ENCODE data around the gene BAIAP2L1.

The BAIAP2L1 gene

DNA sequence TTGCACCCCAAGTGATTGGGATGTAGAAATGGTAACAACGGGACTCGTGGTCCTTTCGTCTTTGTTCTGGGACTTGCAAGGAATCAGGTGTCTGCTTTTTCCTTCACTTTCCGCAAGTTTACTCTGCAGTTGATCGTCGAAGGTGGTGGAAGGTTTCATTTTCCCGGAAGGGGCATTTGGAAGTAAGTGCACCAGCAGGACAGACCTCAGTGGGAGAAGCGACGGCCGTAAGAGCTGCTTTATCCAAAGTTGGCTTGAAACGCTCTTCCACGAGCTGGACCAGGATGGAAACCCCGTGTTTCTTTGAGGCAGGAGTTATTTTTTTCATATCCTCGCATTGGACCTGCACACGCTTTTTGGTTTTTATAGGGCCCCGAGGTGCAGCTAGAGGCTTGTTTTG, 118.2 kb downstream of the BAIAP2L1 start:
- no peak for DNase-seq (ENCODE audit: low spot score)
- TF ChIP-seq, protein P1, sequence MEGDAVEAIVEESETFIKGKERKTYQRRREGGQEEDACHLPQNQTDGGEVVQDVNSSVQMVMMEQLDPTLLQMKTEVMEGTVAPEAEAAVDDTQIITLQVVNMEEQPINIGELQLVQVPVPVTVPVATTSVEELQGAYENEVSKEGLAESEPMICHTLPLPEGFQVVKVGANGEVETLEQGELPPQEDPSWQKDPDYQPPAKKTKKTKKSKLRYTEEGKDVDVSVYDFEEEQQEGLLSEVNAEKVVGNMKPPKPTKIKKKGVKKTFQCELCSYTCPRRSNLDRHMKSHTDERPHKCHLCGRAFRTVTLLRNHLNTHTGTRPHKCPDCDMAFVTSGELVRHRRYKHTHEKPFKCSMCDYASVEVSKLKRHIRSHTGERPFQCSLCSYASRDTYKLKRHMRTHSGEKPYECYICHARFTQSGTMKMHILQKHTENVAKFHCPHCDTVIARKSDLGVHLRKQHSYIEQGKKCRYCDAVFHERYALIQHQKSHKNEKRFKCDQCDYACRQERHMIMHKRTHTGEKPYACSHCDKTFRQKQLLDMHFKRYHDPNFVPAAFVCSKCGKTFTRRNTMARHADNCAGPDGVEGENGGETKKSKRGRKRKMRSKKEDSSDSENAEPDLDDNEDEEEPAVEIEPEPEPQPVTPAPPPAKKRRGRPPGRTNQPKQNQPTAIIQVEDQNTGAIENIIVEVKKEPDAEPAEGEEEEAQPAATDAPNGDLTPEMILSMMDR (IDR thresholded peaks at IDR 0.05; ENCODE audit: extremely low read depth, missing control alignments), result no peak

DNA sequence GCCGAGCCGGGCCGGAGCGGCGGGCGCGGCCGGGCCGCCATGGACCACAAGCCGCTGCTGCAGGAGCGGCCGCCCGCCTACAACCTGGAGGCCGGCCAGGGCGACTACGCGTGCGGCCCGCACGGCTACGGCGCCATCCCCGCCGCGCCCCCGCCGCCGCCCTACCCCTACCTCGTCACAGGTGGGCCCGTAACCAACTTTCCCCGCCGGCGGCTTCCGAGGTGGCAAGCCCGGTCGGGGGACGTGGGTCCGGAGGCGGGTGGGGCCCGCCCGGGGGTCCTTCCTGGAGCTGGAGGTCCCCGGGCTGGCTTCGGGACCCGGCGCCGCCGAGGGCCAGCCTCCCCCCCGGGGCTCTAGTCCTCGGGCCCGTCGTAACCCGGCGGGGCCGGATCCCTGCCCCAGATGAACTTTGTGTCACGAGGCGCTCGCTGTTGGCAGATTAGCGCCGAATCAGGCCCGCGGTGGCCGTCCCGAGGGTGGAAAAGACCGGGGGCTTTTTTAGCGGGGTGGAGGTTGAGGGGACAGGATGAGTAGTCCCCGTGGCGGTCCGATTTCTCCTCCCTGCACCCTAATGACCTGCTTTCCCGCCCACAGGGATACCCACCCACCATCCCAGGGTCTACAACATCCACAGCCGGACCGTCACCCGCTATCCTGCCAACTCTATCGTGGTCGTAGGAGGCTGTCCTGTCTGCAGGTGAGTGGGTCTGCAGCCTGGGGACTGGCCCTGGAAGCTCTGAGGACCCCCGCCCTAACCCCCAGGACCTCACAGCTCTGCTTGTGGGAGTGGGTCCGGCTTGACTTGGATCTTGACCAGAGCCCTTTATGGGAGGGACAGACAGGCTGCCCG, 118.9 kb downstream of the BAIAP2L1 start:
- TF ChIP-seq, protein P1 (IDR thresholded peaks at IDR 0.05; ENCODE audit: extremely low read depth, missing control alignments), result no peak

DNA sequence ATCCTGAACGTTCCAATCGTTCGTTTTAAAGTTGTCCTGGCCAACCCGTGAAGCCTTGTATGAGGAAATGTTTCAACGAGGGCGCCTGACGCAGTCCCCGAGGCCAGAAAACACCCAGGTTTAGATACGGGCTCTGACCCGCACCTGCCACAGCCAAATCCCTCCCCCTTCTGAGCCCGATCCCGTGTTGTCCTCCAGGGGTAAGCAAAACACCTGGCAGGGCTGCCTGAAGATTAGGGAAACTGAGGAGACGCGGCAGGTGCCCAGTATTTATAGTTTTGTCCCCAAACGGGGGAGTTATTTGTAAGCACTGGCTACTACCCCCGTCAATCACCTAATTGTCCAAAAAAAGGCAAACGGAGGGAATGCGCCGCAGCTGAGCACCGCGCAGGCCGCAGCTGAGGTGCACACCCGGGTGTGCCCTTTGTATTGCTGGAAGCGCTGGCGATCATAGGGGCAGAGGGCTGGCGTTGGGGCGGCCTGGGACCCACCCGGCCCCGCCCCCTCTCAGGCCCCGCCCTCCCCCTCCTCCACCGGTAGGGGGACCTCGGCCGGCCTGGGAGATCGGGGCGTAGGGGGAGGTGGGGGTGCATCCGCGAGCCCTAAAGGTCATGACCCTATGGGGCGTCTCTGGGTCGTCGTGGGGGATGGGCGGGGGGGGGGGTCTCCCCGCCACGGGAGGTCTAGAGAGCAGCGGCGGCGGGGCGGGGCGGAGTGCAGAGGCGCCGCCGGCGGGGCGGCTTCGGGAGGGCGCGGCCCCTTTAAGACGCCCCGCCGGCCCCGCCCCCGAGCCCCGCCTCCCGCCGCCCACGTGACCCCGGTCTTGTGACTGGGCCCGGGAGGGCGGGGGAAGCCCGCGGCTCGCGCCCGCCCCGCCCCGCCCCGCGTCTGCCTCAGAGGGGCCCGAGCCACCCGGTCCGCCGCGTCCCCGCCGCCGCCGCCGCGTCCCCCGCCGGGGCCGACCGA, 119.8 kb downstream of the BAIAP2L1 start, which contains the start of gene BRI3:
Gene BRI3, plus strand, starts transcription at position 896 of the 966 bp plus-strand sequence. CDS start 110 bp downstream, outside the sequence.
- TF ChIP-seq, protein P1 (IDR thresholded peaks at IDR 0.05; ENCODE audit: extremely low read depth, missing control alignments), result no peak
- peak; percentile 99 for DNase-seq (ENCODE audit: low spot score)

More for the DNA sequence above, 118.9 kb downstream of the BAIAP2L1 start:
- DNase-seq (ENCODE audit: low spot score), result peak; percentile 47

DNA sequence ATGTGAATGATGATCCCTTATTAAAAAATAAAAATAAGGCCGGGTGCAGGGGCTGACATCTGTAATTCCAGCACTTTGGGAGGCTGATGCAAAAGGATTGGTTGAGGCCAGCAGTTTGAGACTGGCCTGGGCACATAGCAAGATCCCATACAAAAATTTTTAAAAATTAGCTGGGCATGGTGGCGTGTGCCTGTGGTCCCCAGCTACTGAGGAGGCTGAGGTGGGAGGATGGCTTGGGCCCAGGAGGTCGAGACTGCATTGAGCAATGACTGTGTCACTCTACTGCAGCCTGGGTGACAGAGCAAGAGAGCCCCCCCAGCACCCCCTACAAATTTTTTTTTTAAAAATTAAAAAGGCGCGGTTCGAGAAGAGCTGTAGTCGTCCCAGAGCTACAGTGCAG, 120.6 kb downstream of the BAIAP2L1 start:
- DNase-seq (ENCODE audit: low spot score), result no peak
- TF ChIP-seq, protein P1 (IDR thresholded peaks at IDR 0.05; ENCODE audit: extremely low read depth, missing control alignments), result no peak

DNA sequence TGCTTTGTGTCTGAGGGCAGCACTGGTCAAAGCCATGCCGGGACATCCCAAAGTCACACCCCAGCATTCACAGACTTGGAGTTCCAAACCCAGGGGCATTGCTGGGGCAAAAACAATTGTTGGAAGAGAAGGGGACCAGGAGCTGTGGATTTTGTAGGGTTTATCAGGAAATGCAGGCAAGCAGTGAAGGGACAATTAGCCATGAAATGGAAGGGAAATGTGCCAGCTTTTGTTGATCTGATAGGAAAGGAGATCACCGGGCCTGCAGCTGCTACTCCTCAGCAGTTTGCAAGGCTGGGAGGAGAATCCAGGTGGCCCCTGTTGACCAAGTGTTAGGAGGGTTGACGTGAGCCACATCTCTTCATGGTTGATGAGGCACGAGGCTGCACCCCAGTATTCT, 122.0 kb downstream of the BAIAP2L1 start:
- TF ChIP-seq, protein P1 (IDR thresholded peaks at IDR 0.05; ENCODE audit: extremely low read depth, missing control alignments), result no peak
- DNase-seq (ENCODE audit: low spot score), result no peak

DNA sequence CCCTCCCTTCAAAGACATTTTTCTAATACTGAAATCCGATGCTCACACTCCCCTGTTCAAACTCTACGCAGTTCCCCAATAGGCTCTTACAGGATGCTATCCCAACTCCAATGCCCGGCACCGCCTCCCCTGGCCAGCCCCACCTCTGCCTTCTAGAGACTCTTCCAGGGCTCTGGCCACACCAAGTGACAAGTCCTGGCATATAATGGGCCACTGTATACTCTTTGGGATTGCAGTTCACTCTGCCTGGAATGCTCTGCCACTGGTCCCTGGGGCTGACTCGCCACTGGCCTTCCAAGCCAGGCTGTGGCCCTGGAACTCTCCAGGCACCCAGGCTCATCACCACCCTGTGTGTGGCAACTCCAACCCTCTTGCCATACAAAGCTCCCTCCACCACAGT, 122.5 kb downstream of the BAIAP2L1 start:
- no peak for DNase-seq (ENCODE audit: low spot score)
- TF ChIP-seq, protein P1 (IDR thresholded peaks at IDR 0.05; ENCODE audit: extremely low read depth, missing control alignments), result no peak

All from GM20000 (cell line).